Endometrial microvascular endothelial cells (primary cell): Measurements from ENCODE around the gene ENDOV. TPM values are rescaled to one million over a fixed set of nuclear protein-coding genes. Genes with fewer than 3 reads are reported as not detected.

ENCODE experiments used
- in situ Hi-C: cut with HindIII; loops from 2 replicates; pipeline ENCODE4 v1.10.0; 2017; ENCODE audit warnings: low sequenced_read_pairs, low pct_unique_long_range_greater_than_20kb; ENCODE audit errors: inconsistent ontology term
- total RNA-seq: library from RNA; depleted of rRNA; stranded (reverse); fragments of >200 nt; gene quantifications from one replicate; pipeline ENCODE4 v1.2.3, GENCODE V29; 2015; ENCODE audit errors: inconsistent ontology term

ENDOV gene
- total RNA-seq, 1 donor from 2014 or later: 7.1 TPM

DNA sequence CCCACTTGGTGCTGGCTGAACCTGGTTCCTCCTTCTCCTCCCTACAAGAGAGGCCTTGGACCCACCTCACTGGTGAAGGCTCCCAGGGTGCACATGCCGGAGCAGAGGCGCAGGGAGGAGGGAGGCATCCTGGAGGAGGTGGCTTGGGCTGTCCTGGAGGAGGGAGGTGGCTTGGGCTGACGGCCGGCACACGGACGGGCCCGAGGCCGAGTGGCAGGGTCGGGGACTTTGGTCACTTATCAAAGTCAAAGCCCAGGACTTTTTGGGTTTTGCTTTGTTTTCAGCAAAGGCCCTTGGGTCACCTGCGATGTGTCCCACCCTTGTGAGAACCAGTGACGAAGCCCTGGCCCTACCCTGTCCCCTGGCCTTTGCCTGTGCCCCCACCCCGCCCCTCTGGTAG is 28.5 kb downstream of the ENDOV start:
- in situ Hi-C loops: no loop called here

DNA sequence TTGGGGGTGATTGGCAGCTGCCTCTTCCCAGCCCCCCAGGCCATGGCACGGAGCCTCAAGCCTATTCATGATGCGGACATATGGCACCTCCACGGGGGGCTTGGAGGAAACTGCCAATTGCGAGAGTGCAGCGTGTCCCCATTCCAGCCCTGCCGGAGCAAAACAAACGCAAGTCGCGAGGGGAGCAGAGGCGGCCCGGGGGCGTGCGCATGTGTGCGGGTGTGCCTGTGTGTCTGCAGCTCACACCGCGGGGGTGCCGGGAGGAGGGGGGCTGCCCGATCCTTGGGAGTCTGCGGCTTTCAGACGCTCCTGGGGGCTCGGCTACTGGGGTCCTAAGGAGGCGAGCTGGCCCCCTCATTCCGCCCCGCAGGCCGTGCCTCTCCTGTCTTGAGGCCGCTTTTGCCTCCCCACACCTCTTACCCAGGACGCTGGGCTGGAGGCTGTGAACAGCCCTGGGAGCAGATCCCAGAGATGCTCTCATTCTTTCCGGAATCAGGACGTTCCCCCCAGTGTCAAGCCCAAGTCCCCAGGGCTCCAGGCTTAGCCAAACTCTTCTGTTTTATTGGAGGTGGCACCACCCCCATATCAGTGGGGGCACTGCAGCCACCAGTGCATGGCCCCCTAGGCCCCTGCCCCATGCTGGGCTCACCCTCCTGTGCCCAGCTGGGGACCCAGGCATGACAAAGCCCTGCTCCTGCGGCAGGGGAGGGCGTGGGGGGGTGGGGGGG is 29.1 kb downstream of the ENDOV start:
- in situ Hi-C loops: no loop called here

DNA sequence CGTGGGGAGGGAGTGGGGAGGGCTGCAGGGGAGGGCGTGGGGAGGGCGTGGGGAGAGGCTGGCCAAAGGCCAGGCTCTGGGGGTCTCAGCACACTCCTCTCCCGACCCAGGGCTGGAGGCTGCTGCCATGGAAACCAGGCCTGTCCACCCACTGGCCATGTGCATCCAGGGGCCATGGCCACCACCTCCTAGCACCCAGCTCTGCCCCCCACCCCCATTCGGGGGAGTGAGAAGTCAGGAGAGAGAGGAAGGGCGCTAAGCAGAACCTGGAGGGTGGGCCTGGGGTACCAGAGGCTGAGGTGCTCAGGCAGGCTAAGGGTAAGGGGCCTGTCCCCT is 29.6 kb downstream of the ENDOV start:
- in situ Hi-C loops: no loop called here

DNA sequence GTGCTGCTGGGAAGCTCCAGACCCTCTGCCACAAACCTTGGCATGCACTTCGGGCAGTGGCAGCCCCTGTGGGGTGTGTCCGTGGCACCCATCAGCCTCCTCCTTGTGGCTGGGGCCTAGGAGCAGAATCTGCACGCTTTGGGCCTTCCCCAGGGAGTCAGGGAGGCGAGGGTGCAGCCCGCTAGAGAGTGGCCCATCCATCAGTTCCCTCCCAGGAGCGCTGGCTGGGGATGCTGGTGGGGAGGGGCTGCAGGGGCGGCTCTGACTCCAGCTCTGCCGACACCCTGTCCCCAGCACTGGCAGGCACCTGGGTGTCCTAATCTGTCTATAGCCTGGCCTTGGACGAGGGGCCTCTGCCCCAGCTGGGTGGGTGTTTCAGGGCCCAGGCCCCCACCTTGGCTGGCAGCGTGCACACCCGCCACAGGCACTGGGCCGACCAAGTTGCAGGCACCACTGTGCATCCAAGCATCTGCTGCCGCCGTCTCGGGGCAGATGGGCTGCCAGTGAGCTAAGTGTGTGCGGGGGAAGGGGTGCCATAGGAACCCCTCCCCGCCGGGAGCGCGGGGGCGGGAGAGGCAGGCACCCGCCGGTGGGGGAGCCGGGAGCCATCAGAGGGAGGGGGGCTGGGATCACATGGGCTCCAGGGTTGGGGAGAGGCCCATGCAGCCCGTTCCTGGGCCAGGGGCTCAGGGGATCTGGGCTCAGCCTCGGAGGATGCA is 30.2 kb downstream of the ENDOV start:
- in situ Hi-C loops: no loop called here

DNA sequence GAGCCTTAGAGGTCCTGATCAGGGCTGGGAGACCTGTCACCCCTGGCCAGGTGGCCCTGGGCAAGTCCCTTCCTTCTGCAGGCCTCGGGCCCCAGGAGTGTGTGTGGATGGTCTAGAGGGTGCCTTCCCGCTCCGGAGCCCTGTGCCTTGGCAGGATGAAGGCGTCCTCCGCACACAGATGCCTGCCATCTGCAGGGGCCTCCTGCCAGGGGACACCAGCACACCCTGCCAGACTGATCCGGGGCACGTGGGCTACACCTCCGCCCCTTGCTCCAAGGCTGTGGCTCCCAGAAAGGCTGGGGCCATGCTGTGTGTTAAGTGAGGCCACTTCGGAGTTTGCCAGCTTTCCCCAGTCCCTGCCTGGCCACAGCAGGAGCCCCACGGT is 30.8 kb downstream of the ENDOV start:
- in situ Hi-C loops: no loop called here

DNA sequence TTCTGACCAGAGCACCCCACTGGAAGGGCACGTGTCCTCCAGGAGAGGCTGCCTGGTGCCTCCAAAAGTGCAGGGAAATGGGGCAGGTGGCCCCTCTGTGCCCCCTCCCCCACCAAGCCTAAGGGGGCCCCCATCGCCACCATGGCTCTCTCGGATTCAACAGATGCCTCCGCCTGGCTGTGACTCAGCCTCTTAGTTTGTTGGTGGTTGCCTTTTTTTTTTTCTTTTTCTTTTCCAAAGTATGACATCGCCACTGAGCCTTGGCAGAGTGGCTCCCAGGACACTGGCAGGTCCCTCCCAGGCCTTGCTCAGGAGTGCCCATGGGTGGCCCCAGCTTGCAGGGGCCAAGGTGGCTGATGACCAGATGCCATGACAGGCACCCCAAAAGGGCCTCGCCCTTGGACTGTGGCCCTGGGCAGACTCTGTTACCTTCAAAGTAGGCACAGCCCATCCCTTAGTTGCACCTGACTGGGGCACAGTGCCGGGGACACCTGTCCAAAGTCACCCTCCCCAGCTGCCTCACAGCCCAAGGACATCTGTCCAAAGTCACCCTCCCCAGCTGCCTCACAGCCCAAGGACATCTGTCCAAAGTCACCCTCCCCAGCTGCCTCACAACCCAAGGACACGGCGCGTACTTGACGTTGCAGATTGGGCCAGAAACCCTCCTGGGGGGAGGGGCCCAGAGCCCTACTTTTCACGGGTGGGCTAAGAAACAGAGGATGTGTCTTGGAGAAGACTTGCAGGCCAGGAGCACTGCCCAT is 31.9 kb downstream of the ENDOV start:
- in situ Hi-C loops: no loop called here

DNA sequence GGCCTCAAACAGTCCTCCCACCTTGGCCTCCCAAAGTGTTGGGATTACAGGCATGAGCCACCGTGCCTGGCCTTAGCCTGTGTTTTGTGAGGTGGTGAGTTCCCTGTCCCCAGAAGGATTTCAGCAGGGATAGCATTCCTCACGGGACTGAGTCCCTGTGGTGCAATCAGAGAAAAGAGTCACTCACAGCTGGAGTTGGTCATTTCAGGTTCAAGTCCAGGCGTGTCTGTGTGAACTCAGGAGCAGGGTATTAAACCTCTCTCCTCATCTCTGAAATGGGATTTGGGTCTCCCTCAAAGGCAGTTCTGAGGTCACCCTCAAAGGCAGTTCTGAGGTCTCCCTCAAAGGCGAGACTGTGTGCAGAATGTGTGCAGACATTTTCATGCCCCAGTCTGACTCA is 32.8 kb downstream of the ENDOV start:
- in situ Hi-C loops: no loop called here

DNA sequence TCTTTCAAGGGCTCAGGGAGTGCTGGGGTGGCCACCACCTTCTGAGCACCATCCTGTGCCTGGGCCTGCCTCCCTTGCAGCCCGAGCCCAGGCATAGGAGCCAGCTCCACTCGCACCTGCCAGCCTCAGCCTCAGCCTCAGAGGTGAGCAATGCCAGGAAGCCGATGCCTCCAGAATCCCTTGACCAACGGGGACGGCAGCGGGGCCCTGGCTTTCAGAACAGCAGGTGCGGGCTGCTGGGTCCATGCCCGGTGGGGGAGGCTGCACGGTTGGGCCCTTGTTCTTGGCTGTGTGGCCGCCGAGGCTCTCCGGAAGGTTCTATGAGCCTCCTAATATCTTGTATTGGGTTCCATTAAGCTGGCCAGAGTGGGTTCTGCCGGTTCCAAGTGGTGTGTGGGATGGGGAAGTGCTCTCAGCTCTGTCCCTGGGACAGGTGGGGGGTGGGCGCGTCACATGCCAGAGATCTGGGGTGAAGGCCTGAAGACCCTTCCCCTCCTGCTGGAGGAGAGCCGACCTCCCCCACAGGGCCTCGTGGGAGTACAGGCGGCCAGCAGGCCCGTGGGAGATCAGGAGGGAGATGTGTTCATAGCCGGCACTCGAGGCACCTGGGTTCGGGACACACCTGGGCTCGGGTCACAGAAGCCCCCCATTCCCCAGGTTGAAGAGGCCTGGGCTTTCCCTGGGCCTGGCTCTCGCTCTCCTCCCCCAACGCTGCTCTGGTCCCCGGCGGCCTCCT is 34.4 kb downstream of the ENDOV start:
- in situ Hi-C loops: no loop called here

DNA sequence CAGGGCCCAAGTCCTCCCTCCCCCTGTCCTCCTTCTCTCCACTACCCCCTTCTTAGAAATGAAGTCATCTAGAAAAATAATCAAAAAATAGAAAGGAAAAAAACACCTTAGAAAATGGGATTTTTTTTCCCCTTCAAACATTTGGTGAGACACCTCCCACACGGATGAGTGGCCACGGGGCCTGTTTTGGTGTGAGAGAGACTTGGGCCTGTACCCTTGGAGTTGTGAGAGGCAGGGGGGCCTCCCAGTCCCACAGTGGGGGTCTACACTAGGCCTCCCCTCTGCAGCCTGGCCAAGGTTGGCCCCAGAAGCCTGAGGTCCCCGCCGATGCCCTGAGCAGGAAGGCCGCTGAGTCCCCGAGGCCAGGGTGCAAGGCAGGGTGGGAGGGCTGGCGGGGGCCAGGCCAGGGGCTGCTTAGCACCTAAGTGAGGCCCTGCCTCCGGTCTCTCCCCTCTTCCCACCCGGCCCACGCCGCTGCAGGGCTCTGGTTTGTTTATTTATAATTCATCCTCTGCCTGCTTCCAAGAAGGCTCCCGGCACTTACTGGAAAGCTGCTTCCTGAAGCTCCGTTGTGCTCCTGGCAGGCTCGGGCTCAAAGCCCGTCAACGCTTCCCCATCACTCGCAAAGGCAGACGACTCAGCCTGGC is 35.1 kb downstream of the ENDOV start:
- in situ Hi-C loops: no loop called here

DNA sequence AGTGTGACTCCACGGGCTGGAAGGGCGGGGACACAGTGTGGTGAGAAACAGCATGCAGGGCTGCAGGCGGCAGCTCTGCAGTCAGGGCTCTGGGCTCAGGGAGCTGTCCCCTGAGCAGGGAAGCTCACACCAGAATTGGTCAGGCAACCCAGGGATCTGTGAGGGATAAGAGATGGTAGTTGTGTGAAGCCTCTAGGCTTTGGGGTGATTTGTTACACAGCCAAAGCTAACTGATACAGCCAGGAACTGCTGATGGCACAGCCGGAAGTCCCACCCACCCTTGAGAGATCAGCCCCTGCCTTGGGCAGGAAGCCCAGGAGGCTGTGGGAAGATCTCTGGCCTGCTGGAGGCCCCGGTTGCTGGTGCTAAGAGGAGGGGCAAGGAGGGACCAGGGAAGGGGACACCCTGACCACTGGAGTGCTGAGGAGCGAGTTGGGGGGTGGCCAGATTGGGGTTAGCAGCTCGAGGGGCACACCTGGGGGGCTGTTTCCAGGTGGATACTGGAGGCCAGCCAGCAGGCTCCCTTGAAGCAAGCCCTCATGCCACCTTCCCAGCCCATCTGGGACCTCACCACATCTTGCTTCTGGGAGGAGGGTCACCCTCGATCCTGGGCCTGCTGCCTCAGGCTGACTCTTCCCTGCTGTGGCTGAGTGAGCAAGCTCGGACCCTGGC is 36.3 kb downstream of the ENDOV start:
- in situ Hi-C loops: no loop called here

DNA sequence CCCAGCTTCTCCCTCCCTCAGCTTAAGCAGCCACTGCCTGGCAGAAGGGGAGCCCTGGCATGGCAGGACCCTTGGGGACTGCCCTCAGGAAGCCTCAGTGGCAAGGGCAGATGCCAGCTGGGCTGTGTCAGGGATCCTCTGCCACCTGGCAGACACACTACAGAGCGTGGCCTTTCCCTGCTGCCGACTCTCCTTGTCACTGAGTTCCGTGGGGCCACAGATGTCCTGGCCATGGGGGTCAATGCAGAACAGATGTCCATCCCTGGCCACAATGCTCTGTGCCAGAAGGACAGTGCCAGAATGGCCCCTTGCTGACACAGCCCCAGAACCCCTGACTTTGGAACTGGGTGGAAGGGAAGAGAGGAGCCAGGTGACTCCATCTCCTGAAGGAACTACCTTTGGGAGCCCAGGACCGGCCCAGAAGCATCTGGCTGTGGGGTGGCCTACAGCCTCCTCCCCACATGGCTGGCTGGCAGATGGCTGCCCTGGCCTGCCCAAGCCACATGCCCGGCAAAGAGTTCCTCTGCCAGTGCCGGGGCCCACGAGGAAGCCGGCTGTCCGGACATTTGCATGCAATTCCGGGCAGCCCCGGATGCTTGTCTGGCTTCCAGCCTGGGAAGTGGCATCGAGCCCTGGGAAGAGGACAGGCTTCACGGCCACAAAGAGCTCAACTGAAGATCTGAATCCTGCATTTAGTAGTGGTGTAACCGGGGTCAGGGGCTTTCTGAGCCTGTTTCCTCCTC is 37.4 kb downstream of the ENDOV start:
- in situ Hi-C loops: no loop called here

DNA sequence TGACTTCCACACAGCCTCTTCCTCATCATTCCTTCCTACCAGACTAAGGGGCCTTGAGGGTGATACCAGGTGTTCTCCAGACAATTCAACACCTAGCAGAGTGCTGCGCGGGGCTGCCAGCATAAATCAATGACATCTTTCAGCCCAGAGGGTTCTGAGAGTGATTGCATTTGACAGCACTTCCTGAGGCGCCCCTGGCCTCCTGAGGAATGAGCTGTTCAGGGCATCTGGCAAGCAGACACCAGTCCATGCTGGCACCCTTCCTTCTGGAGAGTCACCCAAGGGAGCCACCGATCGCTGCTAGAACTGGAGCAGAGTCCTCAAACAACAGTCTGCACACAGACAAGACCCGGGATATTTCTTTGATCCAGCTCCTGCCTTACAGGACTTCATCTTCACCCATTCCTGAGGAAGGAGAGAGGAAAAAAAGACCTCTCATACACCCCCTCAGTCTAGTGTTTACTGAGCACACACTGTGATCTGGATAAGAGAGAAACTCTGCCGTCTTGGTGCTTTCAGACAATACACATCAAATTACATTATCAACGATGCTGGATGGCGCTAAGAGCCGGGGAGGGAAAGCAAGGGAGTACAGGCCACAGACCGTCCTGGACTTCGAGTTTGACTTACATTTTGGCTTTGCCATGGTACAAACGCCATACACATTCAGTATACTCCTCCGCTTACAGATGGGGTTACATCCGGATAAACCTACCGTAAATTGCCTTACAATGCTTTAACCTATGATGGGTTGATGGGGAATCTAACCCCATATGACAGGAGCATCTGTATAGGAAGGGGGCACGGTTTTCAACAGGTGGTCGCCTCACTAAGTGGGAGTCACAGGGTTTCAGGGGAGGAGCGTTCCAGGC is 38.4 kb downstream of the ENDOV start:
- in situ Hi-C loops: no loop called here

DNA sequence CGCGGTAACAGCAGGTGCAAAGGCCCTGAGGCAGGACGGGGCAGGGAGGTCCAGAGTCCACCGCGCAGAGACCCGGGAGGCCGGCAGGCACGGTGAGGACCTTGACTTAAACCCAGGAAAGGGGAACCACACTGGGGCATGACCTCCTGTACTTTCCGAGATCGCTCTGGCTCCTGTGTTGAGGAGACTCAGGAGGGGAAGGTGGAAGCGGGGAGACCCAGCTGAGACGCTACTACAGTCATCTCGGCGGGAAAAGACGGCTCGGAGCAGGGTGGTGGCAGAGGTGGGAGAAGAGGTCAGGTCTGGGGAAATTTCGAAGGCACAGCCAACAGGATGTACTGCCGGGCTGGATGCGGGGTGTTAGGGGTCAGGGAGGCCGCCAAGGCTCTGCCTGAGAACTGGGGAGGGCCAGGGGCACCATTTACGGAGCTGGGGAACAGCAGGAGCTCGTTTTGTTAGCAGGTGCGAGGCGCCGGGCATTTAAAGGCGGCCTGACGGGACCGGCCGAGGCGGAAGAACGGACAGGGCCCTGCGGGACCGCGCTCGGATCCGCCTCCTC is 39.1 kb downstream of the ENDOV start:
- in situ Hi-C loops: no loop called here

DNA sequence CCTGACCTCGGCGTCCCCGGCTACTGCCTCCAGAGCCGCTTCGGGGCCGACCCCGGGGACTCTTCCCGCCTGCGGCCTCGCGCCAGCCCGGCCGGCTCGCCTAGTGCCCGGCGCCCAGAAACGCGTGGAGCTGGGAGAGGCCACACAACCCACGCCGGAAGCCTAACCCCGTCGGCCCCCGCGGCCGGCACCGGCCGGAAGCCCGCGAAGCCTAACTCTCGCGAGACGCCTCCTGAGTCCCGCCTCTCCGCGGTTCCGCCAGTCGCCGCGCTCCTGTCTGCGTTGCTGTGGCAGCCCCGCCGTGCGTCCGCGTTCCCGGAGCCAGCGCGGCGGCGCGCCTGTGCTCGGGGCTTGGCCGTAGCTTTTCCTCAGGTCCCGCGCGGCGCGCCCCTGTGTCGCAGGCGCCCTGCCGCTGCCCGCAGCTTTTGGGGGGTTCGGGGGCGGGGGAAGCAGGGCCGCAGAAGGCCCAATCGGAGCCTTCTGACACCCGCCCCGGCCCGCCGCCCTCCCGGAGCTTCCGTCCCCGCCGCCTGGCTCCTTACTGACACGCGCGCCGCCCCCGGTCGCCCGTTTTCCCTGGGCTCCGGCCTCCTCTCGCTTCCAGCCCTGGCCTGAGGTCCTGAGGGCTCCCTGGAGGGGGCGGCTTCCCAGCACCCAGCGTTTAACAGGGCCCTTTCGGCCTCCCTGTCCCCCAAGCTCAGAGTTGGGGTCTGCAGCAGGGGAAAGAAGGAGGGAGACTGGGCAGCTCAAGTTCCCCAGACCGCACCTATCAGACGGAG is 39.8 kb downstream of the ENDOV start:
- in situ Hi-C loops: no loop called here

DNA sequence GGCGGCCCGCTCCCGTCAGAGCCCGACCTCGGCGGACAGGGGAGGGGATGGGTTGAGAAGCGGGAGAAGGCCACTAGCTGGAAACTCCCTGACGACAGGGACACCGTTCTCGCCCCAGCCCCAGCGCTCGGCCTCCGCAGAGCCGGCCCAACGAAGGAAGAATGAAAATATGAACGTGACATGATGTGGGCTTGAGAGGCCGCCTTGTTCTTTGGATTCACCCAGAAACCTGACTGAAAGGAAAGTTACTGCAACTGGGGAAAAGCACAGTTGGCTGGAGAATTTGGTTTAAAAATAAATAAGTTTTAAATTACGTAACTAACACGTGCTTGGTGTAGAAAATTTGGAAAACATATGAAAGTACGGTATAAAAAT is 40.4 kb downstream of the ENDOV start:
- in situ Hi-C loops: no loop called here

DNA sequence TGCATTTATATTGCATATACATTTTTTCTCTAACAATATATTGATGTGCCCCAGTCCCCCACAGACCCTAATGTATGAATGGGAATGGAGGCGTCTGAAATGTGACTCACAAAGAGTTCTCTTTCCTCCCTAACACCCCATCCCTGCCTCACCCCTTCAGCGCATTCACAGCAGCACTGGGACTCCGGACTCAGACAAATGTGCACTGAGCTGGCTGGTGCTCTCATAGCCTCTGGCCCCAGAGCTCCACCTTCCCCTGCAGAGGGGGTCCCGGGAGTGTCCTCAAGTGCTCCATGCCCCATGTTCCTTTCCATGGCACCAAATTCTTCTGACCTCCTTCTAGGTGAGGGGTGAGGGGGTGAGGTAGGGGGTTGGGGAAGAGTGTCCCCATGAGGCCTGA is 40.8 kb downstream of the ENDOV start:
- in situ Hi-C loops: no loop called here
